ENCODE data around the gene STRBP. TPM values are rescaled to one million over a fixed set of nuclear protein-coding genes. Genes with fewer than 3 reads are reported as not detected.

Gene STRBP
- total and polyA plus RNA-seq, 8 donors = 16.5 to 40.4 (median 36.8) TPM

DNA sequence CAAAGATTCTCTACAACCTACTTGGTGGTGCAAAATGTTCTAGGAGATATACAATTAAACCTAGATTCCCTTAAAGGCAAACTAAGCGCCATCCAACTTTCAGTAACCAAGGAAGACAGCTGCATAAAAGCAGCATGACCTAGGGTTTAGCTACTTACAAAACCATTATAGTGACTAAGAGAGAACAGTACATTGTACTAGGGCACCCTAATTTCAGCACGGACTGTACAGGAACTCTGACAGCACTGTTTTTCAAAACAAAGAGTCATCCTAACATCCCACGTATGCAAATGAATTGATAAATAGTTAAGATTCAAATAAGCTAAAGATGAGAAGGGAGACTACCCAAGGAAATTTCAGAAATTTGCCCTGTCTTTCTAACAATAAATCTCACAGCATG, 30.0 kb downstream of the STRBP start:
- TF ChIP-seq, protein P1, sequence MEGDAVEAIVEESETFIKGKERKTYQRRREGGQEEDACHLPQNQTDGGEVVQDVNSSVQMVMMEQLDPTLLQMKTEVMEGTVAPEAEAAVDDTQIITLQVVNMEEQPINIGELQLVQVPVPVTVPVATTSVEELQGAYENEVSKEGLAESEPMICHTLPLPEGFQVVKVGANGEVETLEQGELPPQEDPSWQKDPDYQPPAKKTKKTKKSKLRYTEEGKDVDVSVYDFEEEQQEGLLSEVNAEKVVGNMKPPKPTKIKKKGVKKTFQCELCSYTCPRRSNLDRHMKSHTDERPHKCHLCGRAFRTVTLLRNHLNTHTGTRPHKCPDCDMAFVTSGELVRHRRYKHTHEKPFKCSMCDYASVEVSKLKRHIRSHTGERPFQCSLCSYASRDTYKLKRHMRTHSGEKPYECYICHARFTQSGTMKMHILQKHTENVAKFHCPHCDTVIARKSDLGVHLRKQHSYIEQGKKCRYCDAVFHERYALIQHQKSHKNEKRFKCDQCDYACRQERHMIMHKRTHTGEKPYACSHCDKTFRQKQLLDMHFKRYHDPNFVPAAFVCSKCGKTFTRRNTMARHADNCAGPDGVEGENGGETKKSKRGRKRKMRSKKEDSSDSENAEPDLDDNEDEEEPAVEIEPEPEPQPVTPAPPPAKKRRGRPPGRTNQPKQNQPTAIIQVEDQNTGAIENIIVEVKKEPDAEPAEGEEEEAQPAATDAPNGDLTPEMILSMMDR (IDR thresholded peaks at IDR 0.05) = no peak
- H3K9me3 ChIP-seq = no peaks in the 10 kb centered on the region
- no peak overlapping the region for H3K27ac ChIP-seq
- intact Hi-C loops (cut with DNase I) = no loop called here
- no peak for DNase-seq
- no peak overlapping the region for H3K4me3 ChIP-seq
- no peaks in the 10 kb centered on the region for H3K27me3 ChIP-seq
- no peaks in the 10 kb centered on the region for H3K4me1 ChIP-seq
- no peaks in the 10 kb centered on the region for H3K36me3 ChIP-seq
- ATAC-seq = no peak

DNA sequence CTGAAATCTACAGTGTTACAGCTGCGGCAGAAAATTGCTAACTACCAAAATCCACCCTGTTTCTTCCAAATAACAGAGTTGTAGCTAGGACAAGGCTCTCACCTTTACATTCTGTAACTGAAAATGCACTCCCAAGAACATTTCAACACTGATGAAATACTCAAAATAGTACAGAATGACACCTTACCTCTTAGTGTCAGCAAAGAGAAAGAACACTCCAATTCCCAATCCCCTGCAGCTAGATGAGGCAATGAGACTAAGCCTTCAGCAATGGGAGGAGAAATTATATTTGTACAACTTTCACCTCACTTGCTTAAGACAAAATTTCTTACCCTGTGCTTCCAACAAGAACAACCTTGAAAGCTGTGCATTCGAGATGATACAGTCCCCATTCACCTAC, 31.2 kb downstream of the STRBP start:
- Histone ChIP-seq H3K9me3 (no peaks in the 10 kb centered on the region), H3K27ac (no peak overlapping the region), H3K4me1 (no peaks in the 10 kb centered on the region), H3K27me3 (no peaks in the 10 kb centered on the region), H3K36me3 (no peaks in the 10 kb centered on the region), H3K4me3 (no peak overlapping the region)
- TF ChIP-seq, protein P1 (IDR thresholded peaks at IDR 0.05) = no peak
- intact Hi-C loops (cut with DNase I) = no loop called here
- ATAC-seq (no peak), DNase-seq (no peak)

GRCh38 chr9:123235448-123235847, 32.9 kb downstream of the STRBP start:
- TF ChIP-seq, protein P1 (IDR thresholded peaks at IDR 0.05) = no peak
- H3K9me3 ChIP-seq = no peaks in the 10 kb centered on the region
- no peak for DNase-seq

DNA sequence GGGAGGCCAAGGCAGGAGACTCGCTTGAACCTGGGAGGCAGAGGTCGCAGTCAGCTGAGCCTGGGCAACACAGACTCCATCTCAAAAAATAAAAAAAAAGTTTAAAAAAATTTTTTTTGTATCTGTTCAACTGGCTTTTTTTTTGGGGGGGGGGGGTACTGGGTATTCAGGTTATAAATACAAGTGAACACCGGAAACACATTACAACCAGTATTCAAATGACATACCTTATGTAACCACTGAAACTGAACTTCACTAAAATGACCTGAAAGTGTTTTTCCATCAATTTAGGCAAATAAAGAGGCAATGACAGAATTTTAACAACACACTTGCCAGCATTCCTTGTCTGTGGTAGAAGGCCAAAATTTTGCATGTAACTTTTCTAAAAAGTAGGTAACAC, 33.5 kb downstream of the STRBP start:
- Histone ChIP-seq H3K4me3 (no peak overlapping the region), H3K9me3 (no peaks in the 10 kb centered on the region), H3K27me3 (no peaks in the 10 kb centered on the region), H3K36me3 (no peaks in the 10 kb centered on the region), H3K27ac (no peak overlapping the region), H3K4me1 (no peaks in the 10 kb centered on the region)
- ATAC-seq = no peak
- no peak for DNase-seq
- intact Hi-C loops (cut with DNase I) = no loop called here
- TF ChIP-seq, protein P1 (IDR thresholded peaks at IDR 0.05) = no peak

More at GRCh38 chr9:123235448-123235847, 32.9 kb downstream of the STRBP start:
- no peaks in the 10 kb centered on the region for H3K27me3 ChIP-seq
- intact Hi-C loops (cut with DNase I) = no loop called here
- no peaks in the 10 kb centered on the region for H3K4me1 ChIP-seq
- ATAC-seq = no peak
- no peak overlapping the region for H3K4me3 ChIP-seq
- H3K27ac ChIP-seq = no peak overlapping the region
- H3K36me3 ChIP-seq = no peaks in the 10 kb centered on the region

DNA sequence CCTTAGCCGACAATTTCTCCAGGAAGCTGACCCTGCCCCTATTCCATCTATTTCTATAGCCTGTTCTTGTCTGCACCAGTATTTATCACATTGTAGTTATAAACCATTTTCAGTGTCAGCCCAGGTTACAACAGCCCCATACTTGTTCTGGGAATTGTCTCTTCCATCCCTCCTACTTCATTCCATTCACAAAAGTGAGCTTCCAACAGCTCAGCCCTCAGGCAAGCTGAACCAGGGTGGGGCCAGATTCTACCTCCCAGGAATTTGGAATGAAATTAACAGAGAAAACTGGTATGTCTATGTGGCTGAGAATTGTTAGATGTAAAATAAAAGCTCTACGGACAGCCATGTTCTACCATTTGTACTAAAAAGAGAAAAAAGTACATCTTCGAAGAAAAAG, 36.1 kb downstream of the STRBP start:
- no peaks in the 10 kb centered on the region for H3K4me1 ChIP-seq
- no peak overlapping the region for H3K27ac ChIP-seq
- no peaks in the 10 kb centered on the region for H3K36me3 ChIP-seq
- TF ChIP-seq, protein P1 (IDR thresholded peaks at IDR 0.05) = no peak
- no peak overlapping the region for H3K4me3 ChIP-seq
- intact Hi-C loops (cut with DNase I) = no loop called here
- no peaks in the 10 kb centered on the region for H3K27me3 ChIP-seq
- H3K9me3 ChIP-seq = no peaks in the 10 kb centered on the region
- DNase-seq = no peak
- no peak for ATAC-seq
